Esophagus squamous epithelium (tissue), 5 donors: ENCODE measurements around the gene PSME3IP1. TPM values are rescaled to one million over a fixed set of nuclear protein-coding genes. Genes with fewer than 3 reads are reported as not detected.

Source experiments
- DNase-seq: peaks from one replicate; lab custom pipeline; 2025; lab: John Stamatoyannopoulos, UW
- H3K27ac ChIP-seq, 4 donors: fragments of 200-600 bp; sonication (generic); one replicate each; pipeline ENCODE4 v1.5.1; 2016 to 2019; ENCODE audit warnings: mild to moderate bottlenecking in 1 of 4
- H3K27me3 ChIP-seq, 4 donors: fragments of 200-600 bp; sonication (generic); 1 replicate in 3 of 4; 2 replicates in 1 of 4; pipeline versions ENCODE4 v1.5.1 to v1.6.0; 2017 to 2021; ENCODE audit warnings: antibody characterized with exemption in 1 of 4
- H3K36me3 ChIP-seq, 3 donors: fragments of 200-600 bp; sonication (generic); one replicate each; pipeline ENCODE4 v1.5.1; 2016 to 2019
- H3K4me1 ChIP-seq, 3 donors: fragments of 200-600 bp; sonication (generic); one replicate each; pipeline ENCODE4 v1.5.1; 2017 to 2019
- H3K4me3 ChIP-seq, 4 donors: fragments of 200-600 bp; sonication (generic); 1 replicate in 3 of 4; 2 replicates in 1 of 4; pipeline ENCODE4 v1.5.1; 2016 to 2019; ENCODE audit warnings: mild to moderate bottlenecking in 2 of 4, moderate library complexity in 1 of 4
- H3K9me3 ChIP-seq, 3 donors: fragments of 200-600 bp; sonication (generic); one replicate each; pipeline ENCODE4 v1.5.1; 2016 to 2019
- POLR2A ChIP-seq, 4 donors: fragments of 450-650 bp; IDR thresholded peaks; one replicate each; pipeline ENCODE4 v1.6.1; 2017; ENCODE audit warnings: antibody characterized with exemption in 4 of 4, mild to moderate bottlenecking in 4 of 4, moderate library complexity in 3 of 4
- WGBS, 2 donors: methylation state at CpG; one replicate each; pipeline ENCODE4 v1.1.5; 2018; 5-methylcytosine and 5-hydroxymethylcytosine counted together
- intact Hi-C: fragments of 100-400 bp; cut with DNase I; formaldehyde crosslinking; loops from one replicate; pipeline ENCODE4 v1.15.0; 2022
- total RNA-seq, 4 donors: library from RNA; depleted of rRNA; stranded (reverse); fragments of >200 nt; gene quantifications; one replicate each; pipeline ENCODE4 v1.1.0, GENCODE V29; 2016
- TF ChIP-seq, protein P1 (sequence below), 6 experiments: fragments of 450-650 bp in 4 of 6; fragments of 200-600 bp in 2 of 6; sonication (generic) in 2 of 6; IDR thresholded peaks; one replicate each; pipeline ENCODE4 v1.5.1; 2016 to 2019; ENCODE audit warnings: antibody characterized with exemption in 6 of 6, mild to moderate bottlenecking in 4 of 6, moderate library complexity in 4 of 6
- donor health status: DM: yes; HTN: yes; CAD: no.

Gene PSME3IP1
- total RNA-seq, 4 donors from 2014 or later: 40.7 to 65.6 (median 51.3) TPM

DNA sequence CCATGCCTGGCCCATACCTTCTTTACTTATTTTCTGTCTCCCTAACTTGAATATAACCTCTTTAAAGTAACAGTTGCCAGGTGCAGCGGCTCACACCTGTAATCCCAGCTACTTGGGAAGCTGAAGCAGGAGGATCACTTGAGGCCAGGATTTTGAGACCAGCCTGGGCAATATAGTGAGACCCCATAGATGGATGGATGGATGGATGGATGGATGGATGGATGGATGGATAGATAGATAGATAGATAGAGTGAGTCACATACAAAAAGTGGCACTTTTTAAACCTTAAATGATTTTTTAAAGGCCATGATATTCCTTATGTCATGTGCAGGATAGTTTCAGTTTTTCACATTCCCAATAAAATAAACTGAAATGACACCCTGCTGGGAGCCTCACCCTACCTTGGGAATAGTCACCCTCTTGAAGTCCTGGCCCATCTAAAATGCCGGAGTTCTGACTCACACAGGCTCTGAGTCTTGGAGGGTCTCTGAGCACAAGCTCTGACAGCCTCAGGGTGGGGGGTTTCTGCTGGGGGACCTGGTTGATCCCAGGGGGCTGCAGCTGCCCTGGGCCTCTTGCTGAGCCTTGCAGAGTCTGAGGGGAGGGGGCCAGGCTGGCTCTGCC is 67.3 kb downstream of the PSME3IP1 start:
- H3K4me1 ChIP-seq: peaks cover 4 to 16% (median 4%) of the 10 kb centered on the region in 3 donors
- H3K27ac ChIP-seq: no peak overlapping the region
- TF ChIP-seq, protein P1, sequence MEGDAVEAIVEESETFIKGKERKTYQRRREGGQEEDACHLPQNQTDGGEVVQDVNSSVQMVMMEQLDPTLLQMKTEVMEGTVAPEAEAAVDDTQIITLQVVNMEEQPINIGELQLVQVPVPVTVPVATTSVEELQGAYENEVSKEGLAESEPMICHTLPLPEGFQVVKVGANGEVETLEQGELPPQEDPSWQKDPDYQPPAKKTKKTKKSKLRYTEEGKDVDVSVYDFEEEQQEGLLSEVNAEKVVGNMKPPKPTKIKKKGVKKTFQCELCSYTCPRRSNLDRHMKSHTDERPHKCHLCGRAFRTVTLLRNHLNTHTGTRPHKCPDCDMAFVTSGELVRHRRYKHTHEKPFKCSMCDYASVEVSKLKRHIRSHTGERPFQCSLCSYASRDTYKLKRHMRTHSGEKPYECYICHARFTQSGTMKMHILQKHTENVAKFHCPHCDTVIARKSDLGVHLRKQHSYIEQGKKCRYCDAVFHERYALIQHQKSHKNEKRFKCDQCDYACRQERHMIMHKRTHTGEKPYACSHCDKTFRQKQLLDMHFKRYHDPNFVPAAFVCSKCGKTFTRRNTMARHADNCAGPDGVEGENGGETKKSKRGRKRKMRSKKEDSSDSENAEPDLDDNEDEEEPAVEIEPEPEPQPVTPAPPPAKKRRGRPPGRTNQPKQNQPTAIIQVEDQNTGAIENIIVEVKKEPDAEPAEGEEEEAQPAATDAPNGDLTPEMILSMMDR (IDR thresholded peaks at IDR 0.05): no peak
- no peak for TF ChIP-seq POLR2A (IDR thresholded peaks at IDR 0.05)
- no peaks in the 10 kb centered on the region for H3K27me3 ChIP-seq
- no peak for DNase-seq
- intact Hi-C loops: no loop called here
- H3K36me3 ChIP-seq: peaks cover 4 to 86% (median 4%) of the 10 kb centered on the region in 3 donors
- WGBS, 2 donors: 93% methylated on average over 1 of the region's 2 CpGs; no CpG with 5 or more reads in 1 of the 2 donors
- no peaks in the 10 kb centered on the region for H3K9me3 ChIP-seq
- no peak overlapping the region for H3K4me3 ChIP-seq

- peaks cover 4 to 24% (median 4%) of the 10 kb centered on the region in 3 donors for H3K4me1 ChIP-seq
- TF ChIP-seq, protein P1 (IDR thresholded peaks at IDR 0.05): no peak
- TF ChIP-seq POLR2A (IDR thresholded peaks at IDR 0.05): no peak
- H3K9me3 ChIP-seq: no peaks in the 10 kb centered on the region
- H3K27ac ChIP-seq: peak overlapping the region in 3 of 4 donors; percentile 0 to 51 (median 6)
- H3K27me3 ChIP-seq: no peaks in the 10 kb centered on the region
- WGBS, 2 donors: 63 to 65% methylated on average over 10 to 19 of the region's 25 CpGs
- H3K36me3 ChIP-seq: peaks cover 4 to 74% (median 4%) of the 10 kb centered on the region in 3 donors
- no peak overlapping the region for H3K4me3 ChIP-seq
- no peak for DNase-seq
- intact Hi-C loops: no loop called here
Measured at GRCh38 chr16:57115514-57116182, 70.2 kb downstream of the PSME3IP1 start.

- intact Hi-C loops: no loop called here
- Histone ChIP-seq H3K36me3 (peaks cover 4 to 69% (median 4%) of the 10 kb centered on the region in 3 donors), H3K4me1 (peaks cover 4 to 24% (median 4%) of the 10 kb centered on the region in 3 donors), H3K27ac (peak overlapping the region in 2 of 4 donors; percentile 0 to 17), H3K27me3 (no peaks in the 10 kb centered on the region), H3K4me3 (no peak overlapping the region), H3K9me3 (no peaks in the 10 kb centered on the region)
- WGBS, 2 donors: 58 to 71% methylated on average over 9 to 10 of the region's 10 CpGs
- DNase-seq: no peak
- TF ChIP-seq, protein P1 (IDR thresholded peaks at IDR 0.05): no peak
Measured at GRCh38 chr16:57115168-57115513, 70.7 kb downstream of the PSME3IP1 start.

- intact Hi-C loops: no loop called here
- no peaks in the 10 kb centered on the region for H3K27me3 ChIP-seq
- H3K4me1 ChIP-seq: peaks cover 4 to 24% (median 4%) of the 10 kb centered on the region in 3 donors
- no peak overlapping the region for H3K4me3 ChIP-seq
- peaks cover 4 to 57% (median 4%) of the 10 kb centered on the region in 3 donors for H3K36me3 ChIP-seq
- no peak overlapping the region for H3K27ac ChIP-seq
- DNase-seq: no peak
- H3K9me3 ChIP-seq: no peaks in the 10 kb centered on the region
- WGBS, 2 donors: 93 to 95% methylated on average over 3 to 5 of the region's 5 CpGs
- no peak for TF ChIP-seq POLR2A (IDR thresholded peaks at IDR 0.05)
- TF ChIP-seq, protein P1 (IDR thresholded peaks at IDR 0.05): no peak
Measured at GRCh38 chr16:57113664-57114063, 72.2 kb downstream of the PSME3IP1 start.

GRCh38 chr16:57113042-57113453 is 72.8 kb downstream of the PSME3IP1 start:
- H3K4me1 ChIP-seq: peaks cover 4 to 24% (median 4%) of the 10 kb centered on the region in 3 donors
- intact Hi-C loops: no loop called here
- no peak overlapping the region for H3K4me3 ChIP-seq
- no peak for DNase-seq
- H3K36me3 ChIP-seq: peaks cover 4 to 53% (median 4%) of the 10 kb centered on the region in 3 donors
- H3K27ac ChIP-seq: peak overlapping the region in 1 of 4 donors; percentile 46
- no peaks in the 10 kb centered on the region for H3K9me3 ChIP-seq
- WGBS, 2 donors: 86 to 90% methylated on average over 7 to 14 of the region's 14 CpGs
- no peaks in the 10 kb centered on the region for H3K27me3 ChIP-seq
- TF ChIP-seq, protein P1 (IDR thresholded peaks at IDR 0.05): no peak
- TF ChIP-seq POLR2A (IDR thresholded peaks at IDR 0.05): no peak
